K562 (cell line): ENCODE data around the gene C2. TPM values are rescaled to one million over a fixed set of nuclear protein-coding genes. Genes with fewer than 3 reads are reported as not detected.
A peak's percentile ranks its signal among the peaks of the same experiment; 100 is the strongest.

Source experiments
- ADNP ChIP-seq: fragments of 200-800 bp; sonication (Bioruptor generic); IDR thresholded peaks from 2 replicates; pipeline ENCODE4 v1.6.1; 2016; ENCODE audit warnings: missing genetic modification characterization, missing compliant biosample characterization
- BRD4 ChIP-seq: fragments of 200-600 bp; sonication (generic); IDR thresholded peaks from 2 replicates; pipeline ENCODE4 v1.6.1; 2017; ENCODE audit warnings: inconsistent platforms
- CBFA2T2 ChIP-seq: fragments of 450-650 bp; conservative IDR thresholded peaks from 2 replicates; pipeline ENCODE4 v1.6.1; 2017; ENCODE audit warnings: mild to moderate bottlenecking
- CEBPG ChIP-seq, 3 experiments: fragments of 200-800 bp in 1 of 3; sonication (Bioruptor generic) in 1 of 3; sonication (generic) in 1 of 3; formaldehyde crosslinking in 1 of 3; IDR thresholded peaks in 2 of 3; conservative IDR thresholded peaks in 1 of 3; 2 replicates each; pipeline versions ENCODE4 v1.6.1 to v1.8.0; 2016 to 2022; ENCODE audit warnings: missing compliant biosample characterization in 2 of 3, missing genetic modification characterization in 2 of 3, mild to moderate bottlenecking in 1 of 3, missing genetic modification reagents in 1 of 3
- FOXA1 ChIP-seq: fragments of 450-650 bp; IDR thresholded peaks from 2 replicates; pipeline ENCODE4 v1.6.1; 2016; ENCODE audit warnings: mild to moderate bottlenecking, borderline replicate concordance
- GTF2A2 ChIP-seq: IDR thresholded peaks from 2 replicates; pipeline ENCODE4 v1.6.1; 2016; ENCODE audit warnings: mild to moderate bottlenecking, missing genetic modification characterization, missing compliant biosample characterization
- GTF2F1 ChIP-seq: IDR thresholded peaks from 2 replicates; pipeline ENCODE4 v1.6.1; 2011; ENCODE audit warnings: low read depth, low read length, improper control_type of control experiment
- HDAC3 ChIP-seq: fragments of 450-650 bp; IDR thresholded peaks from 2 replicates; pipeline ENCODE4 v1.6.1; 2018; ENCODE audit warnings: borderline replicate concordance, mild to moderate bottlenecking, moderate library complexity; ENCODE audit not compliant: partially characterized antibody
- JUN ChIP-seq, 2 experiments: sonication (generic) in 1 of 2; formaldehyde crosslinking in 1 of 2; IDR thresholded peaks; 2 replicates each; pipeline versions ENCODE4 v1.6.1 to v1.8.0; 2012 to 2022; ENCODE audit warnings: borderline replicate concordance in 2 of 2, mild to moderate bottlenecking in 2 of 2, improper control_type of control experiment in 1 of 2, low read depth in 1 of 2, low read length in 1 of 2, missing genetic modification reagents in 1 of 2
- MEIS2 ChIP-seq: fragments of 450-650 bp; IDR thresholded peaks from 2 replicates; pipeline ENCODE4 v1.6.1; 2014; ENCODE audit warnings: mild to moderate bottlenecking; ENCODE audit not compliant: partially characterized antibody
- MTF1 ChIP-seq: fragments of 250-450 bp; sonication (Bioruptor Pico); IDR thresholded peaks from 2 replicates; pipeline ENCODE4 v1.9.0; 2021; ENCODE audit warnings: moderate library complexity, mild to moderate bottlenecking, inconsistent platforms, borderline replicate concordance
- NFE2 ChIP-seq: IDR thresholded peaks from 2 replicates; pipeline ENCODE4 v1.6.1; 2014; ENCODE audit warnings: antibody characterized with exemption, low read depth
- PRPF4 ChIP-seq: fragments of 200-400 bp; formaldehyde crosslinking; IDR thresholded peaks from one replicate; pipeline ENCODE4 v1.6.1; 2017; ENCODE audit warnings: low read length, low read depth, mild to moderate bottlenecking; ENCODE audit not compliant: insufficient read depth, poor library complexity, severe bottlenecking
- SIN3A ChIP-seq, 2 experiments: fragments of 150-350 bp in 1 of 2; IDR thresholded peaks; 2 replicates each; pipeline ENCODE4 v1.6.1; 2011 to 2016; ENCODE audit warnings: borderline replicate concordance in 2 of 2, low read depth in 2 of 2, low read length in 2 of 2, mild to moderate bottlenecking in 2 of 2, moderate library complexity in 2 of 2; ENCODE audit not compliant: control insufficient read depth in 1 of 2
- STAT5B ChIP-seq: fragments of 250-450 bp; sonication (Bioruptor Pico); IDR thresholded peaks from 2 replicates; pipeline ENCODE4 v1.8.0; 2021; ENCODE audit warnings: mild to moderate bottlenecking, inconsistent platforms
- TFAM ChIP-seq: fragments of 250-450 bp; sonication (Bioruptor Pico); conservative IDR thresholded peaks from 2 replicates; pipeline ENCODE4 v1.5.0; 2021; ENCODE audit warnings: mild to moderate bottlenecking, moderate library complexity
- ZBTB17 ChIP-seq: fragments of 450-650 bp; formaldehyde crosslinking; IDR thresholded peaks from 2 replicates; pipeline ENCODE4 v1.4.0; 2020; ENCODE audit warnings: mild to moderate bottlenecking
- ZNF184 ChIP-seq: sonication (generic); formaldehyde crosslinking; IDR thresholded peaks from 2 replicates; pipeline ENCODE4 v1.5.0; 2020; ENCODE audit warnings: missing genetic modification reagents
- ZNF3 ChIP-seq: fragments of 250-450 bp; sonication (Bioruptor Pico); IDR thresholded peaks from 2 replicates; pipeline ENCODE4 v1.5.0; 2021; ENCODE audit warnings: mild to moderate bottlenecking, moderate library complexity
- polyA plus RNA-seq, 8 experiments: library from polyadenylated mRNA; depleted of rRNA in 4 of 8; stranded (reverse) in 5 of 8; unstranded in 3 of 8; fragments of >200 nt; fragmentation: Nextera tagmentation in 2 of 8; fragmentation: Illumina TruSeq in 1 of 8; extraction: Ambion mirVana in 2 of 8; extraction: Trizol in 1 of 8; gene quantifications; 2 replicates each; pipeline versions ENCODE4 v1.2.1 to v1.2.3, GENCODE V29; 2011 to 2014; ENCODE audit warnings: inconsistent platforms in 1 of 8, missing spikeins in 1 of 8
- total RNA-seq, 7 experiments: library from RNA; depleted of rRNA in 6 of 7; stranded (reverse); fragments of >200 nt in 6 of 7; fragmentation: Illumina TruSeq in 2 of 7; extraction: Trizol in 2 of 7; gene quantifications; 2 replicates each; pipeline versions ENCODE4 v1.2.1 to v1.2.3, GENCODE V29; 2011 to 2021; ENCODE audit warnings: low replicate concordance in 1 of 7
- TF ChIP-seq, protein P1 (sequence below): fragments of 450-650 bp; formaldehyde crosslinking; IDR thresholded peaks from 2 replicates; pipeline ENCODE4 v1.4.0; 2020; ENCODE audit warnings: mild to moderate bottlenecking, moderate library complexity
- TF ChIP-seq, protein P2 (sequence below): fragments of 450-650 bp; IDR thresholded peaks from 2 replicates; pipeline ENCODE4 v1.7.1; 2018; ENCODE audit warnings: mild to moderate bottlenecking, low read depth; ENCODE audit not compliant: partially characterized antibody
- TF ChIP-seq, protein P3 (sequence below): sonication (generic); formaldehyde crosslinking; IDR thresholded peaks from 2 replicates; pipeline ENCODE4 v1.8.1; 2022; ENCODE audit warnings: missing genetic modification reagents

C2 gene
- total and polyA plus RNA-seq, 9 of the 15 experiments (the other 6 are each of a cell fraction or from before 2014, with no cell fraction given), result 0.05 to 1.1 (median 0.39) TPM; not detected in 1

DNA sequence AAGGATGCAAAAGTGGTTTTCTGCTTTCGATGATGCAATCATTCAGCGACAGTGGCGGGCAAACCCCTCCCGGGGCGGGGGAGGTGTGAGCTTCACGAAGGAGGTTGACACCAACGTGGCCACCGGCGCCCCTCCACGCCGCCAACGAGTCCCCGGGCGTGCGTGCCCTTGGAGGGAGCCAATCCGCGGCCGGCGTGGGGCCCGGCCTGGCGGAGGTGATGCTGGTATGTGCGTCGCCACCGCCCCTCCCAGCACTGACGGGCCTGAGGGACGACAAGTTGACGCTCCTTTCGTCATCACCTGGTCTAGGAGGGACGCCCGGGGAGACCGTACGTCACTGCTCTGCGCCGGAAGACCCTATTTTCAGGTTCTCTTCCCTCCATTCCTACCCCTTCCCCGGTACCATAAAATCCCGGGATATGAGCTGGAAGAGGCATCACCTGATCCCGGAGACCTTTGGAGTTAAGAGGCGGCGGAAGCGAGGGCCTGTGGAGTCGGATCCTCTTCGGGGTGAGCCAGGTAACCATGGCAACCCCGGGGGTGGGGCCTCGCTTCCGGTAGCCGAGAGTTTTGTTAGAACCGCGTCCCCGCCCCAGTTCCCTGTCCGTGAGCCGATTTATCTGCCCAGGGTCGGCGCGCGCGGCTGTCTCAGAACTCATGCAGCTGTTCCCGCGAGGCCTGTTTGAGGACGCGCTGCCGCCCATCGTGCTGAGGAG, 44.6 kb downstream of the C2 start, which contains the start of gene DXO (continued):
- TF ChIP-seq CEBPG (CRISPR knock-in tag; IDR thresholded peaks at IDR 0.05) (peak; percentile 98), CEBPG (tag; conservative IDR thresholded peaks at IDR 0.05 in 1 of 2, IDR thresholded peaks at IDR 0.05 in 1 of 2) (peak; percentile 100), SIN3A (IDR thresholded peaks at IDR 0.05; ENCODE audit: borderline replicate concordance in 2 of 2, control insufficient read depth in 1 of 2, low read depth in 2 of 2, low read length in 2 of 2) (peak; percentile 70 to 99; a peak in 3 of 4 replicates), GTF2F1 (peak; percentile 68), NFE2 (no peak), ZBTB17 (CRISPR knock-in tag) (peak; percentile 88), FOXA1 (no peak), JUN (IDR thresholded peaks at IDR 0.05; ENCODE audit: borderline replicate concordance, low read depth, low read length) (no peak; the same call in 1 of the 2 replicates), JUN (CRISPR knock-in tag; IDR thresholded peaks at IDR 0.05; ENCODE audit: borderline replicate concordance) (peak; percentile 57; the same call in 1 of the 2 replicates), TFAM (CRISPR knock-in tag) (no peak), ZNF184 (CRISPR knock-in tag) (no peak), MTF1 (CRISPR knock-in tag) (no peak), CBFA2T2 (no peak), BRD4 (no peak), MEIS2 (peak; percentile 64), HDAC3 (peak; percentile 52), ZNF3 (CRISPR knock-in tag) (no peak), GTF2A2 (tag) (no peak), ADNP (tag) (no peak), STAT5B (CRISPR knock-in tag) (no peak), PRPF4 (no peak)
- TF ChIP-seq, protein P1, sequence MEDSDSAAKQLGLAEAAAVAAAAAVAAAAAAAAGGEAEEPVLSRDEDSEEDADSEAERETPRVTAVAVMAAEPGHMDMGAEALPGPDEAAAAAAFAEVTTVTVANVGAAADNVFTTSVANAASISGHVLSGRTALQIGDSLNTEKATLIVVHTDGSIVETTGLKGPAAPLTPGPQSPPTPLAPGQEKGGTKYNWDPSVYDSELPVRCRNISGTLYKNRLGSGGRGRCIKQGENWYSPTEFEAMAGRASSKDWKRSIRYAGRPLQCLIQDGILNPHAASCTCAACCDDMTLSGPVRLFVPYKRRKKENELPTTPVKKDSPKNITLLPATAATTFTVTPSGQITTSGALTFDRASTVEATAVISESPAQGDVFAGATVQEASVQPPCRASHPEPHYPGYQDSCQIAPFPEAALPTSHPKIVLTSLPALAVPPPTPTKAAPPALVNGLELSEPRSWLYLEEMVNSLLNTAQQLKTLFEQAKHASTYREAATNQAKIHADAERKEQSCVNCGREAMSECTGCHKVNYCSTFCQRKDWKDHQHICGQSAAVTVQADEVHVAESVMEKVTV (CRISPR knock-in tag), result no peak; the same call in 1 of the 2 replicates
- TF ChIP-seq, protein P2, sequence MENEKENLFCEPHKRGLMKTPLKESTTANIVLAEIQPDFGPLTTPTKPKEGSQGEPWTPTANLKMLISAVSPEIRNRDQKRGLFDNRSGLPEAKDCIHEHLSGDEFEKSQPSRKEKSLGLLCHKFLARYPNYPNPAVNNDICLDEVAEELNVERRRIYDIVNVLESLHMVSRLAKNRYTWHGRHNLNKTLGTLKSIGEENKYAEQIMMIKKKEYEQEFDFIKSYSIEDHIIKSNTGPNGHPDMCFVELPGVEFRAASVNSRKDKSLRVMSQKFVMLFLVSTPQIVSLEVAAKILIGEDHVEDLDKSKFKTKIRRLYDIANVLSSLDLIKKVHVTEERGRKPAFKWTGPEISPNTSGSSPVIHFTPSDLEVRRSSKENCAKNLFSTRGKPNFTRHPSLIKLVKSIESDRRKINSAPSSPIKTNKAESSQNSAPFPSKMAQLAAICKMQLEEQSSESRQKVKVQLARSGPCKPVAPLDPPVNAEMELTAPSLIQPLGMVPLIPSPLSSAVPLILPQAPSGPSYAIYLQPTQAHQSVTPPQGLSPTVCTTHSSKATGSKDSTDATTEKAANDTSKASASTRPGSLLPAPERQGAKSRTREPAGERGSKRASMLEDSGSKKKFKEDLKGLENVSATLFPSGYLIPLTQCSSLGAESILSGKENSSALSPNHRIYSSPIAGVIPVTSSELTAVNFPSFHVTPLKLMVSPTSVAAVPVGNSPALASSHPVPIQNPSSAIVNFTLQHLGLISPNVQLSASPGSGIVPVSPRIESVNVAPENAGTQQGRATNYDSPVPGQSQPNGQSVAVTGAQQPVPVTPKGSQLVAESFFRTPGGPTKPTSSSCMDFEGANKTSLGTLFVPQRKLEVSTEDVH, result peak; percentile 97
- TF ChIP-seq, protein P3, sequence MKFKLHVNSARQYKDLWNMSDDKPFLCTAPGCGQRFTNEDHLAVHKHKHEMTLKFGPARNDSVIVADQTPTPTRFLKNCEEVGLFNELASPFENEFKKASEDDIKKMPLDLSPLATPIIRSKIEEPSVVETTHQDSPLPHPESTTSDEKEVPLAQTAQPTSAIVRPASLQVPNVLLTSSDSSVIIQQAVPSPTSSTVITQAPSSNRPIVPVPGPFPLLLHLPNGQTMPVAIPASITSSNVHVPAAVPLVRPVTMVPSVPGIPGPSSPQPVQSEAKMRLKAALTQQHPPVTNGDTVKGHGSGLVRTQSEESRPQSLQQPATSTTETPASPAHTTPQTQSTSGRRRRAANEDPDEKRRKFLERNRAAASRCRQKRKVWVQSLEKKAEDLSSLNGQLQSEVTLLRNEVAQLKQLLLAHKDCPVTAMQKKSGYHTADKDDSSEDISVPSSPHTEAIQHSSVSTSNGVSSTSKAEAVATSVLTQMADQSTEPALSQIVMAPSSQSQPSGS (CRISPR knock-in tag), result peak; percentile 96; the same call in 1 of the 2 replicates
